HUDEP-2 (cell line): ENCODE measurements around the gene NPFFR1.

Experiments
- DNase-seq, 76 experiments: peaks; one replicate each; lab custom pipeline; 2025; ENCODE audit not compliant: unreplicated experiment in 76 of 76; lab: John Stamatoyannopoulos, UW

Gene NPFFR1

DNA sequence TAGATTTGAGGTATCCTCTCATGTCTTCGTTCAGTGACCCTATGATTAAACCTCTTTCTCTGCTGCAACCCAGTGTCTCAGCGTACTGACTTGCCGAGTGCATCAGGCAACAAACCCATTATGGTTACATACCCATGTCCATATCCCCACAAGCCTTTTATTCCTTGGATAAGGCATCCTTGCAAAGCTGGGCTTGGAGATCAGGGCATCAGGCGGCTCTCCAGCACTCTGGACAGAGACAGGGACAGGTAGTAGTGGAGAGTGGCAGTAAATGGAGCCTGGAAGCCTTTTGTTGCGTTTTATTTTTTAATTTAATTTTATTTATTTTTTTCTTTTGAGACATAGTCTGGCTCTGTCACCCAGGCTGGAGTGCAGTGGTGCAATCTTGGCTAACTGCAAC lies 32.0 kb upstream of the NPFFR1 start:
- no peak for DNase-seq

DNA sequence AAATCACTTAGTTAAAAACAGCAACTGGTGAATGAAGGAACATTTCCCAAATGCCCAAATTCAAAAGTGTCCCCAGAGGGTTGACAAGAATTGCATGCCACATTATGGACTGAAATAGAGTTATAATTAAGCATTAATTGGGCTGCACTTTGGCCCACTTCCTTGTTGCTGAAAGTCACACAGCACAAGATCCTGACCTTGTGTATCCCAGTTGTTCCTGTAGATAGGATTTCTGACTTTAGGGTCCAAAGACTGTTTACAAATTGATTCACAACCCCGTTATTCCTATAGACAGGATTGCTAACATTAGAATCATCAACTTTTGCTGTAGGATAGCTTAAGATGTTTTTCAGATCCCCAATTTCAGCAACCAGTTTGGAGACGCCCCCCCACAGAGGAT lies 31.5 kb upstream of the NPFFR1 start:
- DNase-seq, result no peak

DNA sequence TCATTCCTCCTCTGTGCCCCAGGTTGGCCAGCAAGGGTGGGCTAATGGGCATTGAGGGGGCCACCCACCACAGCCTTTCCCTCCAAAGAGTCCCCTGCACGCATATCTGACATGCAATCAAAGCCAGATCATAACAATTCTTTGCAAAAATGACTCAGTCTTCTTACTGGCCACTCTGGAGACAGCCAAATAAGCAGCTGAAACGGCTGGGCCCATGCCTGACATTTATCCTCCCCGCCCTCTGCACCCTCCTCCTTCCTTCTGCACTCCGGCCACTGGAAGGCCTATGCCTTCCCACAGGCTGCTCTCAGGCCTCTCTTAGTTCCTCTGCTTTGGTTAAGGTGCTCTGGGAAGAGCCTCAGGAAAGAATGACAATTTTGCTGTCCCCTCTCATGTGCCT lies 29.2 kb upstream of the NPFFR1 start:
- DNase-seq, result no peak

GRCh38 chr10:70312249-70312648 lies 28.4 kb upstream of the NPFFR1 start:
- DNase-seq, result no peak

DNA sequence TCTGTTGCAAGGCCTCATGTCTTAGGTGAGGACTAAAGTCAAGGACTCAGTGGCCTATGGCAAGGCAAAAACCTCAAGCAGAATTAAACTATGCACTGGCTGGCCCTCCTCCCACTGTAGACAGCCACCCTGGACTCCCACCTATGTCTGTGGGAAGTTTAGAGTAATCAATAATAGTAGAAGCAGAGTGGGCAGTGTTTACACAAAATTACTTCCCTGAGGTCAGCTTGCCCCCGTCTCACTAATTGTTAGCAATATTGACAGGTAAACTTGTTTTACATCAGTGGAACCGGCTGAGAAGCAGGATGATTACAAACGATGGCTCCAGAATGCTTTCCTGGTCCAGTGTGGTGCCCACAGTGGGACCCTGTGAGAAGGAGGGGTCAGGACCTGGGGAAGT lies 27.9 kb upstream of the NPFFR1 start:
- no peak for DNase-seq

GRCh38 chr10:70309661-70310060 lies 25.9 kb upstream of the NPFFR1 start:
- no peak for DNase-seq

DNA sequence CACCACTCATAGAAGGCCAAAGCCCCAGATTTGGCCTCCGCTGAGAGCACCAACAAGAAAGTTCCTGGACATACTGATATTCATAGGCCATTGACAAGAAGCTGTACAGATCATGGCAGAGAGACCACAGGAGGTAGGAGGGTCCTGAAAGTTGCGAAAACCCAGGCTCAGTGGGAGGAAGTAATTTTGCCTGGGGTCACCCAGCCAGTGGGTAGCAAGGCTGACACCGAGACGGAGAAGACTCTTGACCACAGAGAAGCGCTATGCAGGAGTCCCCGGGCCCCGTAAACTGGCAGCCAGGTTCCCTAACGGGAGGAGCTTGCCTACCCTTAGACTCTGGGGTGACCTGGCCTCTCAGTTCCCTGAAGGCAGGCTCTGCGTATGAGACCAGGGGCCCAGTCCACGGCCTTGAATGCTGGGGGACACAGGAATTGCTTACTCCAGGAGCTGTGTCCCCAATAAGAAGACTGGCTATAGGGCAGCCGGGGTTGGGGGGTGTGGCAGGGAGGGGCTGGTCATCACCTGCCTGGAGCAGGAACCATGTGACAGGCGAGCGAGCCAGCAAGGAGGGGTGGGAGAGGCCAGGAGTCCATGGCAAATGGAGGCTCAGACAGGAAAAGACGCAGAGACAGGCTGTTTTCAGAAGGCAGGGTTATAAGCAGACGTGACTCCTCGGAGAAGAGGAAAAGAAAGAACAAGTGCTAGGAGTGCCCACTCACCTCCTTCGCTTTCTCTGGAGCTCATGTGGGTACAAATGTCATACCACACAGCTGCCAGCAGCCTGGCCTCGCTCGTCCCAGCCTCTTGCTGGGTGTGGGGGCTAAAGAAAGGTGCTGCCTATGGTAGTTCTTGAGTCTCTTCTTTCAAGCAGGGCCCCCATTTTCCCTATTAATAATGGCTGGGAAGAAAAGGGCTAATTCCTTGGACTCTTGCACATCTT lies 24.6 kb upstream of the NPFFR1 start:
- no peak for DNase-seq

DNA sequence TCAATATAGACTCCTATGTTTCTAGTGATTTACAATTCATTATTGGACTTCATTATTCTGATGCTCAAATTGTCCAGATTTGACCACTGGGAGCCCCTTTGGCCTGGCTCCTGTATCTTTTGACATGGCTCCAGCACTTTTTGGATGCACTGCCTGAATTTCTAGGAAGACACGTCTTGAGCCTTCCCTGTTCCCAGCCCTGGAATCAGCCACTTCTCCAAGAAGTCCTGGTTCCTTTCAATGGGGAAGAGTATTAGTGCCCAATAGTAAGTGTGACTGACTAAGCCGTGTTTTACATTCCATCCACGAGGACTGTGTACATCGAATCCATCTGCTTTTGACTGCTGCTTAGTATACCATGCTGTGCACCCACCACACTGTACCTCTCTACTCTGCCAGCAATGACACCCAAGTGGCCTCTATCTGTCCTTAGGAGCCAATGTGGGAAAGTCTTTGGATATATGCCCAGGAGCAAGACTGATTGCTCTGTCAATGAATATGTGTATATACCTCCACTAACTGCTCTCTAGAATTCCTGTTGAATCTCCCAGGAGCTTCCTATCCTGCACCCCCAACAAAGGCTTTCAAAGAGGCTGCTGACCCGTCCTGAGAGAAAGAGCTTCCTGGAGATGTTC lies 23.2 kb upstream of the NPFFR1 start:
- no peak for DNase-seq

DNA sequence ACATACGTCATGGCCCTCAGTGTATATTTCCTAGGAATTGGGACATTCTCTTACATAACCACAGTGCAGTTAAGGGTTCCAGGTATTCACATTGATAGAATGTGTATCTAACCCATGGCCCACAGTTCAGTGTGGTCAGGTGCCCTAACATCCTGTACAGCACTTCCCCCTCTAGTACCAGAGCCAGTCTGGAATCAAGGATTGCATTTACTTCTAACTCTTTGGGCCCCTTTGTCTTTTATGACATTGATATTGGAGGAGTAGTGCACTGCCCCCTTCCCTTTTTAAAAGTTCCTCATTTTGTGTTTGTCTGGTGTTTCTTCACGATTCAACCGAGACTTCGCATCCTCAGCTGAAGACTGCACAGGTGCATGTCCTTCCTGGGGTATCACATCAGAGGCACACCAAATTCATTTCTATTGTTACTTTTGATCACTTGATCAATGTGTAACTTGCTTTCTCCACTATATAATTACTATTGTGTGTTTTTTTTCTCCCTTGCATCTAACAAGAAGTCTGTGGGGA lies 22.4 kb upstream of the NPFFR1 start:
- DNase-seq, result no peak

GRCh38 chr10:70303730-70304129 lies 19.9 kb upstream of the NPFFR1 start:
- no peak for DNase-seq

DNA sequence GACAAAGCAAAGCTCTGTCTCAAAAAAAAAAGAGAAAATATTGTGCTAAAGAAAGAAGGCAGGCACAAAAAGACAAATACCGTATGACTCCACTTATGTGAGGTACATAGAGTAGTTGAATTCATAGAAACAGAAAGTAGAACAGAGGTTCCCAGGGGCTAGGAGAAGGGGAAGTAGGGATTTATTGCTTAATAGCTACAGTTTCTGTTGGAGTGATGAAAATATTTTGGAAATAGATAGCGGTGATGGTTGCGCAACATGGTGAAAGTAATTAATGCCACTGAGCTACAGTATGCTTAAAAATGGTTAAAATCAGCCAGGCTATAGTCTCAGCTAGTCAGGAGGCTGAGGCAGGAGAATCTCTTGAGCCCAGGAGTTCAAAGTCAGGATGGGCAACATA lies 18.5 kb upstream of the NPFFR1 start:
- no peak for DNase-seq

GRCh38 chr10:70300908-70301597 lies 17.2 kb upstream of the NPFFR1 start:
- DNase-seq, result no peak

- no peak for DNase-seq
These were observed 16.7 kb upstream of the NPFFR1 start for GRCh38 chr10:70300461-70300860.

DNA sequence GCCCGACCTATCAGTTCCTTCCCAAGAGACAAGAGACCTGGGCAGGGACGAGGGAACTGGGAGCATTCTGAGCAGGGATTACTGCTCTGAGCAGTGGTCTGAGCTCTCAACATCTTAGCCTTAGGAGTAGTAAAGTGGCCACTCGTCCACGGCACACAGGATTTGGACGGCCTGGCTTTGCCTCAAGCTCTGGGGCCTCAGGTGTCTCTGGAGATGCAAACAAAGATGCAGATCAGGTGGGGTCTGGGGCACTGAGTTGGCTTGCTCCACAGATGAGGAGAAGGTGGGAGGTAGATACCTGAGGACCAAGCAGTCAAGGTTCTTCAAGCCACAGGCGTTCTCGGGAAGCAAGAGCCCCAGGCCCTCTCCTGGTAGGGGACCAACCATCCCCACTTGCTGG lies 16.1 kb upstream of the NPFFR1 start:
- no peak for DNase-seq

- no peak for DNase-seq
These were observed 14.6 kb upstream of the NPFFR1 start for GRCh38 chr10:70298393-70298792.

GRCh38 chr10:70297224-70297623 lies 13.4 kb upstream of the NPFFR1 start:
- DNase-seq, result no peak

DNA sequence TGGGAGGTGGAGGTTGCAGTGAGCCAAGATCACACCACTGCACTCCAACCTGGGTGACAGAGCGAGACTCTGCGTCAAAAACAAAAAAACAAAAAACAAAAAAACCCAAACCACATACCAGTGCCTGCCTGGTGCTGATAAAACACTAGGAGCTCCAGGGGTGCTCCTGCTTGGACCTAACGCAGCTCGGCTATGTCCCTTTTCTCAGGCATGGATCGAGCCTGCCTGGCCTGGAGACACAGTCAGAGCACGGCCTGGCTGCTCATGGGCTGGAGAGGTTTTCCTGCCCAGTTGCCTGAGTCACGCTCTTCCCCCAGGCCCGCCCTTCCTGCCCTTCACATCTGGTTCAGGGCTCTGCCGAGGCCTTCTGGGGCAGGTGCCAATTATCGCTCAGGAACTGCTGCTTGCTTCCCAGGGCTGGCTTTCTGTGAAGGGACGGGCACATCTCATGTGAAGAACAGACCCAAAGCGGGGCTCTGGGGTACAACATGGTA lies 12.6 kb upstream of the NPFFR1 start:
- DNase-seq, result peak in 72 of 76 experiments; percentile 29 to 85 (median 66)

DNA sequence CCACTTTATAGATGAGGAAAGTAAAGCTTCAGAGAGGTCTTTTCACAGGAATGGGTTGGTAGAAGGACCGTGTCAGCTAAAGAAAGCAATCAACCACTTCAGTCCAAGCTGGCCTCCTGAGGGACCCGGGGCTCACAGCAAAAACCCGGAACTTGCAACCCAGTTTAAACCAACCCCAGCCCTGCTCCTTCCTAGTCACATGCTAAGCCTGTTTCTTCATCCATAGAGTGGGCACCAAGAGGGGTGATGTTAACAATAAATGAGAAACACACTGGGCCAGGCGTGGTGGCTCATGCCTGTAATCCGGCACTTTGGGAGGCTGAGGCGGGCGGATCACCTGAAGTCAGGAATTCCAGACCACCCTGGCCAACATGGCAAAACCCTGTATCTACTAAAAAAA lies 12.1 kb upstream of the NPFFR1 start:
- DNase-seq, result no peak

DNA sequence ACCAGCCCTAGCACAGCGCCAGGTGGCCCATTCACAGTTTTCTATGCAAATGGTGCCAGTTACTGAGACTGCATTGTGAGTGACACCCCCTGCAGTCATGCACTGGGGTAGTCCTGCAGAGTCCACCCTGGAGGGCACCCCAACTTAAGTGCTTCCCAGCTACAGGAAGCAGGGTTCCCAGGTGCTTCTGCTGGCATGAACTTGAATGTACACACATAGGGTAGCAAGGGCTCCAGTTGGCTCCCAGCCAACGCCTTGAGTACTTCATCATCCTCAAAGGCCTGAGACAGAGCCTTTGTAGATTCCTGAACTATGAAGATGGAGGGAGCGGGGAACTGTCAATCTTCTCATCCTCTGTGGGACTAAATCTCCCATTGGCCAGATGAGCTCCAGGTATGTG lies 11.5 kb upstream of the NPFFR1 start:
- DNase-seq, result peak in 1 of 76 experiments; percentile 7

DNA sequence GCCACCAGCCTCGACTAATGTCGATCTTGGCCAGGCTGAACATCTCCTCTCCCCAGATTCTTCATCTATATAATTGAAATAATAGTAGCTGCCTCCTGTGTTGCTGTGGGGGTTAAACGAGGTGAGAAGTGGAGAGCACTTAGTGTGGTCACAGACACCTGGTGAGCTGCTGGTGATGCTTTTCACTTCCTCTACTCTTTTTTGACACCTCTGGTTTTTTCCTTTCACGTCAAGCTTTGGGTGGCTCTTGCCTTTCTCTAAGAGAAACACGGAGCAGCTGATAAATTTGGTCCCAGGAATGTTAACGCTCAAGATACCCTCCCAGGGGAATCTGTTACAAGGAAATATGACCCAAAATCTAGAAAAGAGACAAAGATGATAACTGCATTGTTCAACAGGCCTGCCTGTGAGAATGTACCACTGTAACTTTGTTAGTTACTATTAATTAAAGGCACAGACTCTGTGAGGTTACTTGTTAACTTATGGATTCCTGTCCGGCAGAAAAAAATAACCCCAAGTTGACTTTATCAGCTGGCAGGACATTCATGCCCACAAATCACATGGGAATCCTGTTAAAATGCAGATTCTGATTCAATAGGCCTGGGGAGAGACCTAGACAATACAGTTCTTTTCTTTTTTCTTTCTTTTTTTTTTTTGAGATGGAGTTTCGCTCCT lies 9.5 kb upstream of the NPFFR1 start:
- no peak for DNase-seq

GRCh38 chr10:70292004-70292403 lies 8.2 kb upstream of the NPFFR1 start:
- DNase-seq, result no peak
